Measurements from ENCODE around the gene CHSY3. TPM values are rescaled to one million over a fixed set of nuclear protein-coding genes. Genes with fewer than 3 reads are reported as not detected.

The CHSY3 gene
- total and polyA plus RNA-seq, 2 donors (not counting 1 experiment from before 2014, with no cell fraction given): 0.51 to 0.99 TPM

- DNase-seq (ENCODE audit: low read depth in 2 of 2): no peak
- TF ChIP-seq CTCF (conservative IDR thresholded peaks at IDR 0.05 in 1 of 2, IDR thresholded peaks at IDR 0.05 in 1 of 2; ENCODE audit: low read depth in 1 of 2, low read length in 2 of 2): no peak
- no peak for TF ChIP-seq EZH2 (IDR thresholded peaks at IDR 0.05; ENCODE audit: low read length, missing control alignments)
These were observed 174.4 kb downstream of the CHSY3 start for GRCh38 chr5:130078661-130079060.

GRCh38 chr5:130090569-130091270 is 186.5 kb downstream of the CHSY3 start:
- Histone ChIP-seq H3K4me3 (replicated peaks in 1 of 4; ENCODE audit: control extremely low read depth in 1 of 4, insufficient read depth in 1 of 4, low read depth in 3 of 4, low read length in 4 of 4) (no peak overlapping the region), H4K20me1 (ENCODE audit: control insufficient read depth, extremely low read depth, insufficient read depth, low read length) (no peaks in the 10 kb centered on the region), H3K36me3 (ENCODE audit: control insufficient read depth, insufficient read depth, low read length) (no peaks in the 10 kb centered on the region), H3K9ac (ENCODE audit: insufficient read depth, low read length) (no peak overlapping the region), H3K79me2 (ENCODE audit: control insufficient read depth, insufficient read depth, low read length) (no peaks in the 10 kb centered on the region), H3K4me2 (ENCODE audit: extremely low read depth, insufficient read depth, low read length) (no peak overlapping the region), H3K27ac (ENCODE audit: insufficient read depth, low read length) (no peak overlapping the region), H3K9me3 (ENCODE audit: control insufficient read depth, insufficient read depth, low read depth, low read length) (no peaks in the 10 kb centered on the region), H3K27me3 (ENCODE audit: control insufficient read depth, insufficient read depth, low read length) (no peaks in the 10 kb centered on the region), H2AFZ (ENCODE audit: low read length) (no peak overlapping the region), H3K4me1 (ENCODE audit: control insufficient read depth, extremely low read depth, insufficient read depth, low read length) (no peaks in the 10 kb centered on the region)
- TF ChIP-seq CTCF (conservative IDR thresholded peaks at IDR 0.05 in 1 of 2, IDR thresholded peaks at IDR 0.05 in 1 of 2; ENCODE audit: low read depth in 1 of 2, low read length in 2 of 2) (no peak), EZH2 (IDR thresholded peaks at IDR 0.05; ENCODE audit: low read length, missing control alignments) (no peak)
- no peak for DNase-seq (ENCODE audit: low read depth in 2 of 2)

More at GRCh38 chr5:130078661-130079060, 174.4 kb downstream of the CHSY3 start:
- Histone ChIP-seq H2AFZ (ENCODE audit: low read length) (no peak overlapping the region), H3K9ac (ENCODE audit: insufficient read depth, low read length) (no peak overlapping the region), H4K20me1 (ENCODE audit: control insufficient read depth, extremely low read depth, insufficient read depth, low read length) (no peaks in the 10 kb centered on the region), H3K4me1 (ENCODE audit: control insufficient read depth, extremely low read depth, insufficient read depth, low read length) (no peaks in the 10 kb centered on the region), H3K27ac (ENCODE audit: insufficient read depth, low read length) (no peak overlapping the region), H3K79me2 (ENCODE audit: control insufficient read depth, insufficient read depth, low read length) (no peaks in the 10 kb centered on the region), H3K9me3 (ENCODE audit: control insufficient read depth, insufficient read depth, low read depth, low read length) (no peaks in the 10 kb centered on the region), H3K27me3 (ENCODE audit: control insufficient read depth, insufficient read depth, low read length) (no peaks in the 10 kb centered on the region), H3K4me2 (ENCODE audit: extremely low read depth, insufficient read depth, low read length) (no peak overlapping the region), H3K36me3 (ENCODE audit: control insufficient read depth, insufficient read depth, low read length) (no peaks in the 10 kb centered on the region), H3K4me3 (replicated peaks in 1 of 4; ENCODE audit: control extremely low read depth in 1 of 4, insufficient read depth in 1 of 4, low read depth in 3 of 4, low read length in 4 of 4) (no peak overlapping the region)

- Histone ChIP-seq H3K9me3 (ENCODE audit: control insufficient read depth, insufficient read depth, low read depth, low read length) (no peaks in the 10 kb centered on the region), H3K27ac (ENCODE audit: insufficient read depth, low read length) (no peak overlapping the region), H3K9ac (ENCODE audit: insufficient read depth, low read length) (no peak overlapping the region), H3K27me3 (ENCODE audit: control insufficient read depth, insufficient read depth, low read length) (no peaks in the 10 kb centered on the region), H3K4me1 (ENCODE audit: control insufficient read depth, extremely low read depth, insufficient read depth, low read length) (no peaks in the 10 kb centered on the region), H3K4me2 (ENCODE audit: extremely low read depth, insufficient read depth, low read length) (no peak overlapping the region), H2AFZ (ENCODE audit: low read length) (no peak overlapping the region), H4K20me1 (ENCODE audit: control insufficient read depth, extremely low read depth, insufficient read depth, low read length) (no peaks in the 10 kb centered on the region), H3K36me3 (ENCODE audit: control insufficient read depth, insufficient read depth, low read length) (no peaks in the 10 kb centered on the region), H3K79me2 (ENCODE audit: control insufficient read depth, insufficient read depth, low read length) (no peaks in the 10 kb centered on the region), H3K4me3 (replicated peaks in 1 of 4; ENCODE audit: control extremely low read depth in 1 of 4, insufficient read depth in 1 of 4, low read depth in 3 of 4, low read length in 4 of 4) (no peak overlapping the region)
- DNase-seq (ENCODE audit: low read depth in 2 of 2): peak in 1 of 2 donors; percentile 41
- TF ChIP-seq EZH2 (IDR thresholded peaks at IDR 0.05; ENCODE audit: low read length, missing control alignments) (no peak), CTCF (conservative IDR thresholded peaks at IDR 0.05 in 1 of 2, IDR thresholded peaks at IDR 0.05 in 1 of 2; ENCODE audit: low read depth in 1 of 2, low read length in 2 of 2) (no peak)
These were observed 188.7 kb downstream of the CHSY3 start for GRCh38 chr5:130092991-130093390.

All from fibroblast of lung (primary cell).